GM13977 (cell line): ENCODE measurements around the gene ZBTB7C.

Source experiments
- DNase-seq: peaks from one replicate; pipeline ENCODE4 v3.0.0; 2012; ENCODE audit warnings: low spot score
- CTCF ChIP-seq: IDR thresholded peaks from 2 replicates; pipeline ENCODE4 v1.5.1; 2012; ENCODE audit warnings: mild to moderate bottlenecking, control low read depth; ENCODE audit not compliant: insufficient read depth; ENCODE audit errors: extremely low read depth, missing control alignments
- in situ Hi-C: fragments of 300-500 bp; cut with MboI; formaldehyde crosslinking; loops from one replicate; pipeline ENCODE4 v1.12.0; 2022; ENCODE audit warnings: low sequenced_read_pairs, low pct_unique_long_range_greater_than_20kb, mixed read lengths, inconsistent platforms; ENCODE audit not compliant: unreplicated experiment

The ZBTB7C gene

GRCh38 chr18:48323151-48323550 is 86.0 kb downstream of the ZBTB7C start:
- DNase-seq, result no peak
- no peak for TF ChIP-seq CTCF
- in situ Hi-C loops, result no loop called here

GRCh38 chr18:48321536-48321935 is 87.6 kb downstream of the ZBTB7C start:
- TF ChIP-seq CTCF, result no peak
- in situ Hi-C loops, result no loop called here
- DNase-seq, result no peak

GRCh38 chr18:48321121-48321520 is 88.1 kb downstream of the ZBTB7C start:
- no peak for TF ChIP-seq CTCF
- DNase-seq, result no peak
- in situ Hi-C loops, result no loop called here

GRCh38 chr18:48320639-48320945 is 88.6 kb downstream of the ZBTB7C start:
- in situ Hi-C loops, result no loop called here
- no peak for TF ChIP-seq CTCF
- no peak for DNase-seq

- DNase-seq, result no peak
- no peak for TF ChIP-seq CTCF
- in situ Hi-C loops, result no loop called here
Measured at GRCh38 chr18:48319801-48320638, 89.2 kb downstream of the ZBTB7C start.

- no peak for TF ChIP-seq CTCF
- in situ Hi-C loops, result no loop called here
Measured at GRCh38 chr18:48318436-48318835, 90.7 kb downstream of the ZBTB7C start.

GRCh38 chr18:48317781-48318381 is 91.3 kb downstream of the ZBTB7C start:
- no peak for DNase-seq
- TF ChIP-seq CTCF, result no peak
- in situ Hi-C loops, result no loop called here

More at GRCh38 chr18:48318436-48318835, 90.7 kb downstream of the ZBTB7C start:
- no peak for DNase-seq
